Parathyroid adenoma (tissue), 2 donors: ENCODE measurements around the gene NPY2R.

Experiments
- H2AFZ ChIP-seq: fragments of 300-600 bp; sonication (generic); one replicate; pipeline ENCODE4 v1.7.0; 2017; ENCODE audit warnings: antibody characterized with exemption, mild to moderate bottlenecking
- H3K27ac ChIP-seq: fragments of 300-600 bp; sonication (generic); one replicate; pipeline ENCODE4 v1.7.0; 2017
- H3K27me3 ChIP-seq: fragments of 300-600 bp; sonication (generic); one replicate; pipeline ENCODE4 v1.7.0; 2017; ENCODE audit warnings: low read length; ENCODE audit not compliant: control insufficient read depth, insufficient read depth
- H3K36me3 ChIP-seq: fragments of 300-600 bp; sonication (generic); one replicate; pipeline ENCODE4 v1.7.0; 2017; ENCODE audit warnings: low read length; ENCODE audit not compliant: control insufficient read depth, insufficient read depth
- H3K4me1 ChIP-seq: fragments of 300-600 bp; sonication (generic); one replicate; pipeline ENCODE4 v1.7.0; 2017; ENCODE audit warnings: control low read depth
- H3K4me2 ChIP-seq: fragments of 300-600 bp; sonication (generic); one replicate; pipeline ENCODE4 v1.7.0; 2017; ENCODE audit warnings: low read length
- H3K4me3 ChIP-seq: fragments of 300-600 bp; sonication (generic); one replicate; pipeline ENCODE4 v1.7.0; 2017; ENCODE audit warnings: low read depth, low read length
- H3K79me2 ChIP-seq: fragments of 300-600 bp; sonication (generic); one replicate; pipeline ENCODE4 v1.7.0; 2017; ENCODE audit warnings: control low read depth
- H3K9ac ChIP-seq: fragments of 300-600 bp; sonication (generic); one replicate; pipeline ENCODE4 v1.7.0; 2017; ENCODE audit warnings: mild to moderate bottlenecking
- H3K9me3 ChIP-seq: fragments of 300-600 bp; sonication (generic); one replicate; pipeline ENCODE4 v1.7.0; 2017; ENCODE audit warnings: low read length; ENCODE audit not compliant: control insufficient read depth
- TF ChIP-seq, protein P1 (sequence below): fragments of 300-600 bp; sonication (generic); IDR thresholded peaks from one replicate; pipeline ENCODE4 v1.7.0; 2017; ENCODE audit warnings: antibody characterized with exemption, mild to moderate bottlenecking
- donor health status: primary hyperparathyroidism.

Gene NPY2R

DNA sequence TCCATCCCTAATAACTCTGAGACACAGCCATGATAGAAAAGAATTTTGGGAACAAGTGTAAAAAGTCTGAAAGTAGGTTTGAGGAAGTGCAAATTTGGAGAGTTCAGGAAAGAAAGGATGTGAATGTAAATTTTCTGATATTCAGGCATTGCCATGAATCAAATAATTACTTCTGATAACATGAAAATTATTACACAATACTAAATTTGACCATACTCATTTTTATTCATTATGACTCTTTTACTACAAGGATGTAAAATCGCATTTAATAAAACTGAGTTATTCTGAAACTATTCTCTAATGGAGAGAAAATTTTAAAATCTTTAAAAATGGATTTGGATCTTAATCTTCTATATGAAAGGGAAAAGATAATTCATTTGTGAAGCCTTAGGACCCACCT, 33.8 kb upstream of the NPY2R start:
- Histone ChIP-seq H3K36me3 (no peaks in the 10 kb centered on the region), H2AFZ (no peak overlapping the region), H3K9me3 (no peaks in the 10 kb centered on the region), H3K79me2 (no peaks in the 10 kb centered on the region), H3K27me3 (no peaks in the 10 kb centered on the region), H3K9ac (no peak overlapping the region), H3K4me3 (no peak overlapping the region), H3K4me2 (no peak overlapping the region), H3K27ac (no peak overlapping the region), H3K4me1 (no peaks in the 10 kb centered on the region)
- TF ChIP-seq, protein P1, sequence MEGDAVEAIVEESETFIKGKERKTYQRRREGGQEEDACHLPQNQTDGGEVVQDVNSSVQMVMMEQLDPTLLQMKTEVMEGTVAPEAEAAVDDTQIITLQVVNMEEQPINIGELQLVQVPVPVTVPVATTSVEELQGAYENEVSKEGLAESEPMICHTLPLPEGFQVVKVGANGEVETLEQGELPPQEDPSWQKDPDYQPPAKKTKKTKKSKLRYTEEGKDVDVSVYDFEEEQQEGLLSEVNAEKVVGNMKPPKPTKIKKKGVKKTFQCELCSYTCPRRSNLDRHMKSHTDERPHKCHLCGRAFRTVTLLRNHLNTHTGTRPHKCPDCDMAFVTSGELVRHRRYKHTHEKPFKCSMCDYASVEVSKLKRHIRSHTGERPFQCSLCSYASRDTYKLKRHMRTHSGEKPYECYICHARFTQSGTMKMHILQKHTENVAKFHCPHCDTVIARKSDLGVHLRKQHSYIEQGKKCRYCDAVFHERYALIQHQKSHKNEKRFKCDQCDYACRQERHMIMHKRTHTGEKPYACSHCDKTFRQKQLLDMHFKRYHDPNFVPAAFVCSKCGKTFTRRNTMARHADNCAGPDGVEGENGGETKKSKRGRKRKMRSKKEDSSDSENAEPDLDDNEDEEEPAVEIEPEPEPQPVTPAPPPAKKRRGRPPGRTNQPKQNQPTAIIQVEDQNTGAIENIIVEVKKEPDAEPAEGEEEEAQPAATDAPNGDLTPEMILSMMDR: no peak

DNA sequence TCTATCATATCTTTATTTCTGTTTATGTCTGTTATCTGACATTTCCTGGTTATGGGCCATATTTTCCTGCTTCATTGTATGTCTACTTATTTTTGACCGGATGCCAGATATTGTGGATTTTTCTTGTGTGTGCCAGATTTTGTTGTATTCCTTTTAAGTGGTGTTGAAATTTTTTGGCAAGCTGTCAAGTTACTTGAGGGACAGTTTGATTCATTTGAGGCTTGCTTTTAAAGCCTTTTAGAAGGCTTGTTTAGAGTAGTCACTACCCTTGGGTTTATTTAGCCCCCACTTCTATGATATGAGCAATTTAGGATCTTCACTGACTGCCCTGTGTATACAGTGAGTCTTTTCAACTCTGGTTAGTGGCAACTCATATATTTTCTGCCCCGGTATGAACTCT, 29.2 kb upstream of the NPY2R start:
- Histone ChIP-seq H2AFZ (no peak overlapping the region), H3K9ac (no peak overlapping the region), H3K4me1 (no peaks in the 10 kb centered on the region), H3K27me3 (no peaks in the 10 kb centered on the region), H3K27ac (no peak overlapping the region), H3K9me3 (no peaks in the 10 kb centered on the region), H3K4me2 (no peak overlapping the region), H3K4me3 (no peak overlapping the region), H3K36me3 (no peaks in the 10 kb centered on the region), H3K79me2 (no peaks in the 10 kb centered on the region)
- TF ChIP-seq, protein P1: no peak

GRCh38 chr4:155186972-155187371, 21.5 kb upstream of the NPY2R start:
- no peak overlapping the region for H3K4me3 ChIP-seq
- no peak overlapping the region for H3K27ac ChIP-seq
- H3K4me1 ChIP-seq: no peaks in the 10 kb centered on the region
- TF ChIP-seq, protein P1: no peak
- H3K36me3 ChIP-seq: no peaks in the 10 kb centered on the region
- H3K4me2 ChIP-seq: no peak overlapping the region
- no peaks in the 10 kb centered on the region for H3K79me2 ChIP-seq
- no peaks in the 10 kb centered on the region for H3K9me3 ChIP-seq
- no peak overlapping the region for H3K9ac ChIP-seq
- no peaks in the 10 kb centered on the region for H3K27me3 ChIP-seq
- no peak overlapping the region for H2AFZ ChIP-seq

DNA sequence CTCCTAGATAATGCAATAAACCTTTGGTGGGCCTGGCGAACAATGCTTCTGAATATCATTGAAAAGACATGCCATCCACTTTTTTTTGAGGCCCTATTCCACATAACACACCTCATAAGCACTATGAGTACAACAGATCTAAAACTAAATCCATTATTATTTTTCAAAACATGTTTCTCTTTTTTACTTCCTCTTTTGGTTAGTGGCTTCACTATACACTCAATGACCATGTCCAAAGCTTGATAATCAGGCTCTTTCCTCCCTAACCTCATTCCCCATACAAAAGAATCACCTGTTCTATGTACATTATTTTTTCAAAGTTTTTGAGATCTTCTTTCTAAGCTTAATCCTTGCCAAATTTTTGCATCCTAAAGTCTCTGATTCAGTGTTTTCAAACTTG, 20.4 kb upstream of the NPY2R start:
- H3K4me3 ChIP-seq: no peak overlapping the region
- no peaks in the 10 kb centered on the region for H3K36me3 ChIP-seq
- H3K4me1 ChIP-seq: no peaks in the 10 kb centered on the region
- H3K9ac ChIP-seq: no peak overlapping the region
- H3K4me2 ChIP-seq: no peak overlapping the region
- no peaks in the 10 kb centered on the region for H3K79me2 ChIP-seq
- no peaks in the 10 kb centered on the region for H3K9me3 ChIP-seq
- TF ChIP-seq, protein P1: no peak
- H3K27ac ChIP-seq: no peak overlapping the region
- no peak overlapping the region for H2AFZ ChIP-seq
- H3K27me3 ChIP-seq: no peaks in the 10 kb centered on the region

DNA sequence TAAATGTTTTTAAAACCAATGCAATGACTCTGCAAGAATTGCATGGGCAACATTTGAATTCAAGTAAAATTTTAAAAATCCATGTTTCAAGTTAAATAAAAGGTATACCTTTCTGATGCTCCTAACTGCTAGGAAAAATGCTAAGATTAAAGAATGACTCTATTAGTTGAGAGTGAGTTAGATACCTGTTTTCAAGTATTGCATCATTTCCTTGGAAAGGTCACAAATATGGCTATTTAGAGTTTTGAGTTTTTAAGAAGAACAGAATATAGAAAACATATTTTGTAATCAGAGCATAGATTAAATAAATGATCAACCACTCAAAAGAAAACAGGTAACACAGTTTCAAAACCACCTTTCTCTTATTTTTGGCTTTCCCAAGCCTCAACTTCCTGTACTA, 18.3 kb upstream of the NPY2R start:
- Histone ChIP-seq H3K9me3 (no peaks in the 10 kb centered on the region), H3K4me3 (no peak overlapping the region), H3K9ac (no peak overlapping the region), H3K79me2 (no peaks in the 10 kb centered on the region), H3K36me3 (no peaks in the 10 kb centered on the region), H3K27ac (no peak overlapping the region), H3K4me1 (no peaks in the 10 kb centered on the region), H2AFZ (no peak overlapping the region), H3K27me3 (no peaks in the 10 kb centered on the region), H3K4me2 (no peak overlapping the region)
- TF ChIP-seq, protein P1: no peak
